ENCODE measurements around the gene FCAMR.

Gene FCAMR

GRCh38 chr1:206998816-206999215 is 28.6 kb upstream of the FCAMR start:
- TF ChIP-seq CTCF (IDR thresholded peaks at IDR 0.05) = no peak
- H3K27ac ChIP-seq = no peak overlapping the region
- DNase-seq (ENCODE audit: low spot score) = no peak
- H3K4me3 ChIP-seq = no peak overlapping the region

DNA sequence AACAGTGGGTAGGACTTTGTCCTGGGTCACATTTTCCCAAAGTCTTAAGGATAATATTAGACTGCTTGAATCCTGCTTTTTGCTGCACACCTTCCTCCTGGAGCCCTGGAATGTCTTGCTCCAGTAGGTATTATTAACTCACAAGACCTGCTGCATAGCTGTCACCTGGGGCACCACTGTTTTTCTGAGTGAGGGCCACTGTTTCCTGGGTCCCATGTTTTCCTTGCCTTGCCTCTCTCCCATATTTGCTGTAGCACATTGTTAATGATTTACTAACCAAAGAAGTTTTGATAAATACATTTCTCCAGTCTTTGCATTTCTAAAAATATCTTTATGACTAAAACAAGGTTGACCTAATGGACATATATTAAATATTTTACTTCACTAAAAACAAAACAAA is 22.5 kb upstream of the FCAMR start:
- no peak for DNase-seq (ENCODE audit: low spot score)
- Histone ChIP-seq H3K4me3 (no peak overlapping the region), H3K27ac (no peak overlapping the region)
- no peak for TF ChIP-seq CTCF (IDR thresholded peaks at IDR 0.05)

- TF ChIP-seq CTCF (IDR thresholded peaks at IDR 0.05) = no peak
Measured at GRCh38 chr1:206987873-206988272, 17.6 kb upstream of the FCAMR start.

GRCh38 chr1:206986885-206987284 is 16.6 kb upstream of the FCAMR start:
- DNase-seq (ENCODE audit: low spot score) = no peak
- no peak for TF ChIP-seq CTCF (IDR thresholded peaks at IDR 0.05)
- no peak overlapping the region for H3K4me3 ChIP-seq
- no peak overlapping the region for H3K27ac ChIP-seq

More at GRCh38 chr1:206987873-206988272, 17.6 kb upstream of the FCAMR start:
- Histone ChIP-seq H3K27ac (no peak overlapping the region), H3K4me3 (no peak overlapping the region)
- no peak for DNase-seq (ENCODE audit: low spot score)

GRCh38 chr1:206986402-206986801 is 16.1 kb upstream of the FCAMR start:
- no peak for TF ChIP-seq CTCF (IDR thresholded peaks at IDR 0.05)
- DNase-seq (ENCODE audit: low spot score) = no peak
- Histone ChIP-seq H3K4me3 (no peak overlapping the region), H3K27ac (no peak overlapping the region)

DNA sequence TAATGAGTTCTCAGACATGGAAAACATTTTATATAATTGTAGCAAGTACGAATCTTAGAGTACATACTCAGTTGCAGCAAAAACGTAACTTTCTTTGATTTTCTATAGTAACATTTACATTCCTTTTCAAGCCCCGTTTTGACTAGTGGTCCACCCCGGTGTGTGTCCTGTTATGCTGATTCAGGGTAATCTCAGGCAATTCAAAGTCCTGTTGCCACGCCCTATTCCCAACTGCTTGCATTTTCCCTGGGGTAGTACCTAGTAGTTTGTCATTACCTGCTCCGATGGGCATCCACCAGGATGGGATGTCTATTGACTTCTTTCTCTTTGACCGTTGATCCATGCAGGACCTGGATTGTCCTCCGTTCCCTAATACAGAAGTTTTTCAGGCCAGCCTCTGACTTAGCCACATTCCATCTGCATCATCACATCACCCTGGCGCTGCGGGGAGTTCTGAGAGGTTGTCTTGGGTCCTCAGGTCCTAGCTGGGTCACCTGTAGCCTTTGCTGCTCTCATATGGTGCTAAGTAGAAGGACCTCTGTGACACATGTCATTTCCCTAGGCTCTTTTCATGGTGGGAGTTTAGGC is 15.0 kb upstream of the FCAMR start:
- TF ChIP-seq CTCF (IDR thresholded peaks at IDR 0.05) = no peak

GRCh38 chr1:206982216-206982615 is 12.0 kb upstream of the FCAMR start:
- H3K27ac ChIP-seq = no peak overlapping the region
- no peak for TF ChIP-seq CTCF (IDR thresholded peaks at IDR 0.05)
- no peak for DNase-seq (ENCODE audit: low spot score)

More for the DNA sequence above, 15.0 kb upstream of the FCAMR start:
- Histone ChIP-seq H3K4me3 (no peak overlapping the region), H3K27ac (no peak overlapping the region)
- DNase-seq (ENCODE audit: low spot score) = no peak

More at GRCh38 chr1:206982216-206982615, 12.0 kb upstream of the FCAMR start:
- no peak overlapping the region for H3K4me3 ChIP-seq
